WTC11 (cell line): Measurements from ENCODE around the gene ITIH5.

Experiments used
- CTCF ChIP-seq: fragments of 200-600 bp; IDR thresholded peaks from 2 replicates; pipeline ENCODE4 v1.8.0; 2022; ENCODE audit warnings: antibody characterized with exemption
- MLX ChIP-seq: sonication (generic); formaldehyde crosslinking; IDR thresholded peaks from 2 replicates; pipeline ENCODE4 v1.8.1; 2023; ENCODE audit warnings: mild to moderate bottlenecking, missing genetic modification reagents, moderate library complexity

- no peak for TF ChIP-seq MLX (CRISPR knock-in tag)
- no peak for TF ChIP-seq CTCF
These were observed 48.7 kb upstream of the ITIH5 start for GRCh38 chr10:7715515-7715914.
